Endometrial microvascular endothelial cells (primary cell): ENCODE results near the gene RTTN. TPM values are rescaled to one million over a fixed set of nuclear protein-coding genes. Genes with fewer than 3 reads are reported as not detected.
"Not testable (repeated sequence)": the region's sequence is repeated elsewhere in the genome, so short reads cannot be mapped to it uniquely, and the experiment has no call there.

Experiments used
- in situ Hi-C: cut with HindIII; loops from 2 replicates; pipeline ENCODE4 v1.10.0; 2017; ENCODE audit warnings: low sequenced_read_pairs, low pct_unique_long_range_greater_than_20kb; ENCODE audit errors: inconsistent ontology term
- total RNA-seq: library from RNA; depleted of rRNA; stranded (reverse); fragments of >200 nt; gene quantifications from one replicate; pipeline ENCODE4 v1.2.3, GENCODE V29; 2015; ENCODE audit errors: inconsistent ontology term

The RTTN gene
- 26.1 TPM for total RNA-seq

- in situ Hi-C loops = loop anchor here (25.0 kb wide), 1 partner anchor 232 kb away; no protein-coding TSS in a partner anchor
Observed at GRCh38 chr18:70205421-70206397, at the start of gene RTTN. TSS of gene RTTN (minus strand) at chr18:70205687. CDS start at chr18:70205658, 29 bp downstream.

GRCh38 chr18:70250781-70251180, 45.3 kb upstream of the RTTN start:
- in situ Hi-C loops = no loop called here

- in situ Hi-C loops = not testable (repeated sequence)
Observed at GRCh38 chr18:70249861-70250260, 44.4 kb upstream of the RTTN start.

GRCh38 chr18:70249118-70249517, 43.6 kb upstream of the RTTN start:
- in situ Hi-C loops = no loop called here

GRCh38 chr18:70246061-70246466, 40.6 kb upstream of the RTTN start:
- in situ Hi-C loops = no loop called here

GRCh38 chr18:70243131-70243929, 37.8 kb upstream of the RTTN start:
- in situ Hi-C loops = no loop called here

GRCh38 chr18:70236921-70237320, 31.4 kb upstream of the RTTN start:
- in situ Hi-C loops = not testable (repeated sequence)

GRCh38 chr18:70235478-70235877, 30.0 kb upstream of the RTTN start:
- in situ Hi-C loops = no loop called here

GRCh38 chr18:70234667-70235459, 29.4 kb upstream of the RTTN start:
- in situ Hi-C loops = no loop called here

GRCh38 chr18:70233974-70234373, 28.5 kb upstream of the RTTN start:
- in situ Hi-C loops = no loop called here

- in situ Hi-C loops = no loop called here
Observed at GRCh38 chr18:70232261-70232660, 26.8 kb upstream of the RTTN start.

GRCh38 chr18:70229639-70230038, 24.2 kb upstream of the RTTN start:
- in situ Hi-C loops = no loop called here

- in situ Hi-C loops = no loop called here
Observed at GRCh38 chr18:70228536-70228935, 23.0 kb upstream of the RTTN start.

- in situ Hi-C loops = no loop called here
Observed at GRCh38 chr18:70227438-70227837, 22.0 kb upstream of the RTTN start.

GRCh38 chr18:70221915-70222278, 16.4 kb upstream of the RTTN start:
- in situ Hi-C loops = loop anchor here (25.0 kb wide), 1 partner anchor 215 kb away; no protein-coding TSS in a partner anchor

- in situ Hi-C loops = loop anchor here (25.0 kb wide), 1 partner anchor 216 kb away; no protein-coding TSS in a partner anchor
Observed at GRCh38 chr18:70221156-70221914, 15.8 kb upstream of the RTTN start.

- in situ Hi-C loops = loop anchor here (25.0 kb wide), 1 partner anchor 217 kb away; no protein-coding TSS in a partner anchor
Observed at GRCh38 chr18:70220628-70221027, 15.1 kb upstream of the RTTN start.

GRCh38 chr18:70219688-70220087, 14.2 kb upstream of the RTTN start:
- in situ Hi-C loops = loop anchor here (25.0 kb wide), 1 partner anchor 218 kb away; no protein-coding TSS in a partner anchor
